Measurements from ENCODE around the gene DOCK3. TPM values are rescaled to one million over a fixed set of nuclear protein-coding genes. Genes with fewer than 3 reads are reported as not detected.
"Not testable (repeated sequence)": the region's sequence is repeated elsewhere in the genome, so short reads cannot be mapped to it uniquely, and the experiment has no call there.

The DOCK3 gene
- total and polyA plus RNA-seq, 2 of the 4 experiments (the other 2 are of a cell fraction), result under 0.01 to 0.12 TPM

- H4K20me1 ChIP-seq (ENCODE audit: insufficient read depth, low read length); H3K18ac ChIP-seq (ENCODE audit: low read depth, low read length); intact Hi-C loops (cut with micrococcal nuclease); H3K4me2 ChIP-seq (ENCODE audit: low read depth, low read length); H3K56ac ChIP-seq (ENCODE audit: extremely low read depth, insufficient read depth, low read length); BruUV-seq (replicated peaks); H4K8ac ChIP-seq (ENCODE audit: low read depth in 2 of 2, low read length in 2 of 2); H2BK15ac ChIP-seq (ENCODE audit: low read depth, low read length); H3K9ac ChIP-seq (ENCODE audit: low read depth, low read length); H3K23ac ChIP-seq (ENCODE audit: low read depth, low read length); H3K4me3 ChIP-seq (ENCODE audit: insufficient read depth, low read depth, low read length); H3K14ac ChIP-seq (replicated peaks; ENCODE audit: low read depth, low read length); H2AK5ac ChIP-seq (ENCODE audit: low read depth, low read length); H3K4ac ChIP-seq (ENCODE audit: low read depth, low read length); H2BK20ac ChIP-seq (ENCODE audit: low read depth, low read length); H3K9me3 ChIP-seq (ENCODE audit: control insufficient read depth, insufficient read depth, low read length); H3K36me3 ChIP-seq (ENCODE audit: control insufficient read depth, insufficient read depth, low read length); H2BK120ac ChIP-seq (ENCODE audit: low read depth, low read length); H4K5ac ChIP-seq (ENCODE audit: low read depth, low read length); H2AK9ac ChIP-seq (replicated peaks; ENCODE audit: low read depth, low read length, poor library complexity); H2BK5ac ChIP-seq (ENCODE audit: low read depth, low read length, poor library complexity, severe bottlenecking); H3K9me1 ChIP-seq (ENCODE audit: insufficient read depth, low read length); dilution Hi-C loops (cut with HindIII; ENCODE audit: low sequenced_read_pairs, unreplicated experiment); CTCF ChIA-PET; ATAC-seq (ENCODE audit: low read depth); H3K27me3 ChIP-seq (ENCODE audit: control insufficient read depth, insufficient read depth, low read length); H3K4me1 ChIP-seq (ENCODE audit: control insufficient read depth, insufficient read depth, low read length); H4K91ac ChIP-seq (ENCODE audit: insufficient read depth, low read depth, low read length); POLR2A ChIA-PET (ENCODE audit: unreplicated experiment); in situ Hi-C loops (cut with MboI; ENCODE audit: low sequenced_read_pairs); H3K27ac ChIP-seq (ENCODE audit: insufficient read depth, low read length); H3K79me1 ChIP-seq (ENCODE audit: low read depth in 1 of 2, low read length in 2 of 2); DNase-seq; H2AFZ ChIP-seq (replicated peaks; ENCODE audit: low read length, poor library complexity): not testable (repeated sequence)
- no CpG with 5 or more reads among the region's 2 CpGs for WGBS, 2 experiments (ENCODE audit: extremely low coverage in 2 of 2, insufficient read length in 1 of 2)
Measured at GRCh38 chr3:50831009-50831408, 156.3 kb downstream of the DOCK3 start.

Measured in IMR-90 (cell line).